Measurements from ENCODE around the gene GALNTL6. TPM values are rescaled to one million over a fixed set of nuclear protein-coding genes. Genes with fewer than 3 reads are reported as not detected.

The GALNTL6 gene
- total and polyA plus RNA-seq, 9 of the 15 experiments (the other 6 are each of a cell fraction or from before 2014, with no cell fraction given): 0.18 to 0.50 (median 0.29) TPM

- H4K20me1 ChIP-seq (replicated peaks; ENCODE audit: control insufficient read depth, insufficient read depth, low read length): no peaks in the 10 kb centered on the region
- no peak overlapping the region for H3K4me3 ChIP-seq
- H3K79me2 ChIP-seq (ENCODE audit: control insufficient read depth, insufficient read depth, low read length): no peaks in the 10 kb centered on the region
- no peak for ATAC-seq
- no peaks in the 10 kb centered on the region for H3K36me3 ChIP-seq (ENCODE audit: control insufficient read depth, insufficient read depth, low read length)
- FAIRE-seq: no peak
- no TSS peak for BruUV-seq (replicated peaks)
- WGBS (ENCODE audit: insufficient coverage, low coverage, missing lambda C conversion rate): 52% methylated on average over 2 of the region's 2 CpGs
- no peak overlapping the region for H2AFZ ChIP-seq (ENCODE audit: low read depth, low read length)
- no peak overlapping the region for H3K4me2 ChIP-seq (ENCODE audit: insufficient read depth, low read length)
- no peaks in the 10 kb centered on the region for H3K4me1 ChIP-seq (replicated peaks in 1 of 2; ENCODE audit: control insufficient read depth in 2 of 2, insufficient read depth in 2 of 2, low read length in 2 of 2)
- H3K27ac ChIP-seq (ENCODE audit: extremely low read depth, low read depth, low read length): no peak overlapping the region
- in situ Hi-C loops (cut with MboI) (no loop called here), intact Hi-C loops (cut with micrococcal nuclease) (no loop called here)
- no peaks in the 10 kb centered on the region for H3K9me3 ChIP-seq (replicated peaks; ENCODE audit: control insufficient read depth, insufficient read depth, low read depth, low read length)
- no peak for DNase-seq (ENCODE audit: extremely low read depth in 1 of 4, low spot score in 3 of 4)
- ChIA-PET POLR2A (no interaction called here), CTCF (ENCODE audit: low intra/inter-chr PET ratio) (no interaction called here)
- no peak overlapping the region for H3K9ac ChIP-seq (ENCODE audit: insufficient read depth in 1 of 2, low read depth in 2 of 2, low read length in 2 of 2)
- no peaks in the 10 kb centered on the region for H3K9me1 ChIP-seq (ENCODE audit: control insufficient read depth, insufficient read depth, low read length)
- H3K27me3 ChIP-seq (ENCODE audit: control insufficient read depth in 2 of 2, insufficient read depth in 2 of 2, low read length in 2 of 2): no peaks in the 10 kb centered on the region
- TF ChIP-seq BRF1 (IDR thresholded peaks at IDR 0.05; ENCODE audit: borderline replicate concordance, extremely low read depth, insufficient read length) (no peak), IFI16 (CRISPR knock-in tag; IDR thresholded peaks at IDR 0.05) (no peak), ZNF224 (CRISPR knock-in tag; IDR thresholded peaks at IDR 0.05) (no peak), ZFPM2 (CRISPR knock-in tag; IDR thresholded peaks at IDR 0.05) (no peak), SMARCB1 (IDR thresholded peaks at IDR 0.05; ENCODE audit: insufficient read length, low read depth) (no peak), HMGXB4 (CRISPR knock-in tag; IDR thresholded peaks at IDR 0.05) (no peak), BRF2 (IDR thresholded peaks at IDR 0.05; ENCODE audit: borderline replicate concordance, insufficient read depth, insufficient read length) (no peak), ETS2 (tag; IDR thresholded peaks at IDR 0.05; ENCODE audit: borderline replicate concordance, poor library complexity, severe bottlenecking) (no peak), THAP7 (CRISPR knock-in tag; IDR thresholded peaks at IDR 0.05) (no peak), ZNF511 (CRISPR knock-in tag; IDR thresholded peaks at IDR 0.05) (no peak), STAT5A (IDR thresholded peaks at IDR 0.05; ENCODE audit: borderline replicate concordance, low read length) (no peak)
These were observed 1232.9 kb downstream of the GALNTL6 start for GRCh38 chr4:173046144-173046543.

All from K562 (cell line).